GM18498 (cell line): ENCODE measurements around the gene CERS1.

Source experiments
- ATAC-seq: cut with Tn5 transposase; IDR thresholded peaks from one replicate; pipeline ENCODE4 v1.9.1; 2021; ENCODE audit warnings: mild to moderate bottlenecking, moderate library complexity; ENCODE audit not compliant: unreplicated experiment

Gene CERS1

DNA sequence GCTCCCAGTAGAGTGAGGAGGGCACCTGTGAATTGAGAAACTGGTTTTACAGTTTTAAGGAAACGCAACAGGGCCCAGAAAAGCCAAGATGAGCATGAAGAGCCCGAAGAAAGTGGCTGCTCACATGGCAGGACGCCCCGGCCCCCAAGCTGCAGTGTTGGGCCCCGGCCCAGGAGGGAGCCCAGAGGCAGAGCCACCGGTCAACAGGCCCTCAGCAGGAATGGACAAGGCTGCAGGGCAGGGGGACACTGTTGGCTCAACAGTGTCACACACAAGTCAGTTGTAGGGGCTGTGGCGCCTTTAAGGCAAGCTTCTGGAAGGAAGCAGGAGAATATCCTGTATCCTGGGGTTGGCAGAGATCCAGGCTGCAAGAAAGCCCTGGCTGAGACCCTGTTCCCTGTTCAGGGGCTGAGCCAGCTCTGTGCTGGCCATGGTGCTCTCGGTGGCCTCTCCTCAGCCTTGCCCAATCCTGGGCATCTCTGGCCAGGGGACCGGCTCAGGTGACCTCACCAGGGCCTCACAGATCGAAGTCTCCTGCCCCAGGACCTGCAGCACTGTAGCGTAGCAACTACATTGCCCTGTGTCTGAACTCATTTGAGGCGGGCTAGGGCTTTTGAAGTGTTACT is 36.2 kb downstream of the CERS1 start:
- no peak for ATAC-seq

GRCh38 chr19:18858906-18859646 is 36.9 kb downstream of the CERS1 start:
- ATAC-seq, result no peak

- ATAC-seq, result no peak
Measured at GRCh38 chr19:18857223-18857622, 38.7 kb downstream of the CERS1 start.

- no peak for ATAC-seq
Measured at GRCh38 chr19:18856385-18857126, 39.4 kb downstream of the CERS1 start.

DNA sequence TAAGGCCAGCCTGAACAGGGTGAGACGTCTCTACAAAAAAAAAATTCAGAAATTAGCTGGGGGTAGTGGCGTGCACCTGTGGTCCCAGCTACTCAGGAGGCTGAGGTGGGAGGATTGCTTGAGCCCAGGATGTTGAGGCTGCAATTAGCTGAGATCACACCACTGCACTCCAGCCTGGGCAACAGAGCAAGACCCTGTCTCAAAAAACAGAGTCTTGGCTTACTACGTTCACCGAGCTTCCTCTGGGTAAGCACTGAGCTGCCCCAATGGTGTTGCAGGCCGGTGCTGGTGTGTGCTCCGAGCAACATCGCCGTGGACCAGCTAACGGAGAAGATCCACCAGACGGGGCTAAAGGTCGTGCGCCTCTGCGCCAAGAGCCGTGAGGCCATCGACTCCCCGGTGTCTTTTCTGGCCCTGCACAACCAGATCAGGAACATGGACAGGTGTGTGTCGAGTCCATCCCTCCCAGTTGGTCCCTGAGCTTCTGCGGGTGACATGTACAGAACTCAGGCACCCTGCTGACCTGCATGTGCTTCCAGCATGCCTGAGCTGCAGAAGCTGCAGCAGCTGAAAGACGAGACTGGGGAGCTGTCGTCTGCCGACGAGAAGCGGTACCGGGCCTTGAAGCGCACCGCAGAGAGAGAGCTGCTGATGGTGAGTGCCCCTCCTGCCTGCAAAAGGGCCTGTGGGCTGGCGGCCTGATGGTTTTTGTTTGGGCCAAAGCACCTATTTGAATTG is 40.1 kb downstream of the CERS1 start:
- no peak for ATAC-seq

GRCh38 chr19:18854982-18855381 is 41.0 kb downstream of the CERS1 start:
- ATAC-seq, result no peak

DNA sequence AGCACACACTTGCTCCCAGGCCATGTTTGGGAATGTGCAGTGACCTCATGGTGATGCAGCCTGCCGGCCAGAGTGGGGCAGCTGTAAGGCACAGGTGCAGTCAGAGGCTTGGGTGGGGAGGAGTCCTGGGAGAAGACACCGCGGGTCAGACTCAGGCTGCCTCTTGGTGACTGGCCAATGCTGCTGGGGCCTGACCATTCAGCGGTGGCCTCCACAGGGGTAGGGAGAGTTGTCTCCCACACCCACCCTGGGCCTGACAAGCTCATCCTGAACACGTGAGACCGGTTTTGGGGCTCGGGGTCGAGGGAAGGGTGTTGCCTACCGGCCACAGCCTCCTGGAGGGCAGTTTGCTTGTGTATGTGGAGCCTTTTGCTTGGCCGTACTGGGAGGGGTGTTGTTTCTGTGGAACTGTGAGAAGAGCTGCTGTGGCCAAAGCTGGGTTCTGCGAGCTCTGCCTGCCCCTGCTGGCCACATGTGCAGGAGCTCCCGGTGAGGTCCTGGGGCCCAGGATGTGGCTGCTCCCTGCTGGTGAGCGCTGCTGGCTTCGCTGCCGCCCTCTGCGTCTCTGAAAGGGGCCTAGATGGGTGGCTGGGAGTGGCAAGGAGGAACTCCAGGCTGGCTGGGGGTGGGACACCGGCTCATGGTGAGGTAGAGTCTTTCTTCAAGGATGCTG is 42.1 kb downstream of the CERS1 start:
- ATAC-seq, result no peak

DNA sequence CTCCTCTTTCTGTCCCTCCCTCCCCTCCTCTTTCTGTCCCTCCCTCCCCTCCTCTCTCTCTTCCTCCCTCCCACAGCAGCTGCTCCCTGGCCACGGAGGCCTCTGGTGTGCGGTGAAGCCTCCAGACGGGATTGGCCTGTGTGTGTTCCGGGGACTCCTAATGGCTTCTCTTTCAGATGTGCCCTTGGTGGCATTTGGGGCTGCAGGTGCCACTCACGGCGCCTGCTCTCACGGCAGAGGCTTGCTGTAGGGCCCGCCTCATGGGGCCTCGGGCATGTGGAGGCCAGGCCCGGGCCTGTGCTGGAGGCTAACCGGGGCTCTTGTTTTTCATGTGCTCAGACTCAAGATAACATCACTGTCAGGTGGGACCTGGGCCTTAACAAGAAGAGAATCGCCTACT is 43.3 kb downstream of the CERS1 start:
- no peak for ATAC-seq

DNA sequence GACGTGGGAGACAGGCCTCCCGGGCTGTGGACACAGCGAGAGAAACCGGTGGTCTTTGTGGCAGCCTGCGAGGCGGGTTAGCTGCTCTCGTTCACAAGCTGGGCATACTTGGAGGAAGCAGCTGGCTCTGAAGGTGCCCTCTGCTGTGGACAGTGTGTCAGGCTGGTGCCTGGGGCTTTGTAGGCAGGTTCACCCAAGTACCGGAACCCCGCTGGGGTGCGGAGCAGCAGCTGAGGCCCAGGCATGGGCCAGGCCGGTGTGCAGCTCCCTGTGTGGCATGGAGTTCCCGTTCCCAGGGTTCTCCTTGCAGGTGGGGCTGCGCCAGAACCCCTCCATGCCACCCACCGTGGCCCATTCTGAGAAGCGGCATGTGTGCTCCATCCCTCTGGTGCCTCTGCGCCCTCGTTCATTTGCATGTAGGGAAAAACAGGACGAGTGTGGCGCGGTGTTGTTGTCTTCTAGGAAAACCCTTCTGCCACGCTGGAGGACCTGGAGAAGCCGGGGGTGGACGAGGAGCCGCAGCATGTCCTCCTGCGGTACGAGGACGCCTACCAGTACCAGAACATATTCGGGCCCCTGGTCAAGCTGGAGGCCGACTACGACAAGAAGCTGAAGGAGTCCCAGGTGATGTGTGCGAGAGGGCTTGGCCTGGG is 44.2 kb downstream of the CERS1 start:
- no peak for ATAC-seq

GRCh38 chr19:18850471-18851375 is 45.2 kb downstream of the CERS1 start:
- ATAC-seq, result no peak

GRCh38 chr19:18849838-18850400 is 46.0 kb downstream of the CERS1 start:
- ATAC-seq, result no peak

DNA sequence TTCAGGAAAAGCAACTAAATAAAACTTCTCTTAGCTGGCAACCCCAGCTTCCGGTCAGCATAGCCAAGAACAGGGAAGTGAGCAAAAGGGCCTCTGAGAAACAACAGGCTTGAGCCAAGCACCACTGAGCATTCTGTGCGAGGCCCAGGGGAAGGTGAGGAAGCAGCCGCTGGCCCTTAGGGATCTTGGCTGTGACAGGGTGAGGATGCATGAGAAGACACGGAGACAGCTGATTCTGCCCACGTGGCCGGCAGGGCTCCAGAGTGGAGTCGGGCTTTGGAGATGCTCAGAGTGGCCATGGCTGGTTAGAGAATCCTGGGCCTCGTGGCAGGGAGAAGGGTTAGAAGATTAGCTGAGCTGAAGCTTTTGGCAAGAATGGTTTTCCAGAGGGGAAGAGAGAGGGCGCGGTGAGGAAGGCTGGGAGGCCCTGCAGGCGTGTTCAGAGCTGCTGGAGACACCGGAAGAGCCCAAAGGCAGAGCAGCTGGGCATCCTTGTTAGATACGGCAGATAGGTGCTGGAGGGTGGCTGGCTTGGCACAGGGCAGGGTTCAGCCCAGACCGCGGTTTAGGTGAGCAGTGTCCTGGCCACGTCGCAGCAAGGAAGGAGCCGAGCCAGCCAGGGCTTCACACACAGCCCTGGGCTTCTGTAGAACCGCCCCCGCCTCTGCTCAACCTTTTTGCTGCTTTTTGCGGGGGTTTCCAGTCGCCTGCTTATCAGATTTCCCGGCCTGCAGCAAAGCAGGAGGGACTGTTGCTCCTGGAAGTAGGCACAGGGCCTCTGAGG is 46.9 kb downstream of the CERS1 start:
- ATAC-seq, result no peak

- no peak for ATAC-seq
Measured at GRCh38 chr19:18847549-18848463, 48.2 kb downstream of the CERS1 start.

DNA sequence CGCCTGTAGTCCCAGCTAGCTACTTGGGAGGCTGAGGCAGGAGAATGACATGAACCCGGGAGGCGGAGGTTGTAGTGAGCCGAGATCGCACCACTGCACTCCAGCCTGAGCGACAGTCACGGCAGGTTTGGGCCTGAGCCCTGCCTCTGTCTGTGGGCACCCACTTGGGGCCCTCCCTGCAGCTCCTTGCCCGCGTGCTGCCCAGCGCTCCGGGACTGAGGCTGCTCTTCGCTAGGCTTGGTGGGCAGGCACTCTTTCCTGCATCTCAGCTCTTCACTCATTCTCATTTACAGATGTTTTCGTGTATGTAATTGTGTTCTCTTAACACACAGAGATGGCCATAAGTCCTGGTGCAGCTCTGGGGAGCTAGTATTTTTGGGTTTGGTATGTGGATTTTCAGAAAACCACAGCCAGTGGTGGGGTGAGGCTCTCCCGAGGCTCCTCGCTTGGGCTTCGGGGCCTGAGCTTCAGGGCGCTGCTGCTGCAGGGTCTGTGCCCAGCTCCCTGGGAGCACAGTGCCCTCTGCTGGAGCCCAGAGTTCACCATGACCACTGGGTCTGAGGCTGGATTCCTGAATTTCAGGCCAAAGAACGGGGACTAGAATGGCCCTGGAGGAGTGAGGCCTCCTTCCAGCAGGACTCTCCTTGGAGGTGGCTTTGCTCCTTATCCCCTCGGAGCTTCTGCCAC is 49.0 kb downstream of the CERS1 start:
- ATAC-seq, result no peak

GRCh38 chr19:18845961-18846360 is 50.0 kb downstream of the CERS1 start:
- ATAC-seq, result no peak

GRCh38 chr19:18844806-18845329 is 51.1 kb downstream of the CERS1 start:
- no peak for ATAC-seq
